HEK293T (cell line): ENCODE data around the gene B3GNT2.
A peak's percentile ranks its signal among the peaks of the same experiment; 100 is the strongest.
"Not testable (repeated sequence)": the region's sequence is repeated elsewhere in the genome, so short reads cannot be mapped to it uniquely, and the experiment has no call there.

Source experiments
- CTCF ChIA-PET: fragments of 350-600 bp; formaldehyde crosslinking; extraction: SDS; loops from one replicate; lab custom pipeline; 2021; ENCODE audit warnings: antibody characterized with exemption, inconsistent platforms; lab: Yijun Ruan, JAX
- POLR2A ChIA-PET: fragments of 350-600 bp; formaldehyde crosslinking; extraction: SDS; loops from one replicate; lab custom pipeline; 2020; ENCODE audit warnings: antibody characterized with exemption, inconsistent platforms; lab: Yijun Ruan, JAX
- DNase-seq: peaks from one replicate; pipeline ENCODE4 v3.0.0; 2012; ENCODE audit warnings: mixed read lengths; ENCODE audit errors: extremely low spot score
- ARNT ChIP-seq: fragments of 450-650 bp; IDR thresholded peaks from 2 replicates; pipeline ENCODE4 v1.6.1; 2017; ENCODE audit warnings: mild to moderate bottlenecking
- BHLHE40 ChIP-seq: fragments of 450-650 bp; IDR thresholded peaks from 2 replicates; pipeline ENCODE4 v1.6.1; 2016; ENCODE audit warnings: mild to moderate bottlenecking, moderate library complexity, borderline replicate concordance
- CTBP1 ChIP-seq: fragments of 450-650 bp; IDR thresholded peaks from 2 replicates; pipeline ENCODE4 v1.6.1; 2016; ENCODE audit warnings: borderline replicate concordance
- ELF4 ChIP-seq: fragments of 450-650 bp; IDR thresholded peaks from 2 replicates; pipeline ENCODE4 v1.6.1; 2017; ENCODE audit warnings: antibody characterized with exemption
- FOXA1 ChIP-seq: fragments of 450-650 bp; IDR thresholded peaks from 2 replicates; pipeline ENCODE4 v1.6.1; 2016; ENCODE audit warnings: mild to moderate bottlenecking
- FOXK2 ChIP-seq: fragments of 450-650 bp; IDR thresholded peaks from 2 replicates; pipeline ENCODE4 v1.6.1; 2016; ENCODE audit warnings: mild to moderate bottlenecking
- FOXM1 ChIP-seq: fragments of 450-650 bp; IDR thresholded peaks from 2 replicates; pipeline ENCODE4 v1.6.1; 2017; ENCODE audit warnings: mild to moderate bottlenecking, borderline replicate concordance
- HDGF ChIP-seq: fragments of 450-650 bp; IDR thresholded peaks from 2 replicates; pipeline ENCODE4 v1.6.1; 2017; ENCODE audit warnings: antibody characterized with exemption, borderline replicate concordance
- L3MBTL2 ChIP-seq: fragments of 450-650 bp; conservative IDR thresholded peaks from 2 replicates; pipeline ENCODE4 v1.6.1; 2016; ENCODE audit warnings: mild to moderate bottlenecking
- LEF1 ChIP-seq: fragments of 450-650 bp; IDR thresholded peaks from 2 replicates; pipeline ENCODE4 v1.6.1; 2017; ENCODE audit warnings: mild to moderate bottlenecking, borderline replicate concordance
- NFRKB ChIP-seq: fragments of 450-650 bp; IDR thresholded peaks from 2 replicates; pipeline ENCODE4 v1.6.1; 2016; ENCODE audit warnings: mild to moderate bottlenecking, moderate library complexity
- SP1 ChIP-seq: fragments of 450-650 bp; IDR thresholded peaks from 2 replicates; pipeline ENCODE4 v1.6.1; 2017
- SUZ12 ChIP-seq: fragments of 450-650 bp; IDR thresholded peaks from 2 replicates; pipeline ENCODE4 v1.6.1; 2016; ENCODE audit warnings: mild to moderate bottlenecking
- TARDBP ChIP-seq: fragments of 450-650 bp; IDR thresholded peaks from 2 replicates; pipeline ENCODE4 v1.6.1; 2016
- ZNF384 ChIP-seq: fragments of 450-650 bp; IDR thresholded peaks from 2 replicates; pipeline ENCODE4 v1.6.1; 2016
- TF ChIP-seq, protein P1 (sequence below): fragments of 450-650 bp; IDR thresholded peaks from 2 replicates; pipeline ENCODE4 v1.6.1; 2016

The B3GNT2 gene

DNA sequence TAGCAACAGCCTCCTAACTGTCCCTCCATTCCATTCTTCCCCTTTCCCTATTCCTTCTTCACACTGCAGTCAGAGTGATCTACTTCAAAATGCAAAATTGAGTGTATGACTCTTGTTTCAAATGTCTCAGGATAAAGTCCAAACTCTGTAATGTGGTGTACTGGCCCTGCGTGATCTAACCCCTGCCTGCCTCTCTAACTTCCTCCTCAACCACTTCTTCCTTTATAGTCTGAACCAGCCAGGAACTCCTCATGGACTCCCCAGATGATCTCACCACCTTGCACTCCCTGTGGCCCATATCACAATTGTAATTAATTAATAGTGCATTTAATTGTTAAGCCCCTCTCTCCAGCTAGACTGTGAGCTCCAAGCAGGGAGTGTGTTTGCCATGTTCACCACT, 3.1 kb upstream of the B3GNT2 start:
- TF ChIP-seq TARDBP = no peak
- no peak for TF ChIP-seq CTBP1
- no peak for TF ChIP-seq BHLHE40
- TF ChIP-seq ELF4 = no peak
- no peak for TF ChIP-seq LEF1
- TF ChIP-seq ZNF384 = no peak
- POLR2A ChIA-PET = no interaction called here
- DNase-seq = no peak
- CTCF ChIA-PET = no interaction called here

- no peak for DNase-seq
- CTCF ChIA-PET = no interaction called here
- POLR2A ChIA-PET = no interaction called here
- no peak for TF ChIP-seq LEF1
- TF ChIP-seq FOXM1 = no peak
- TF ChIP-seq, protein P1, sequence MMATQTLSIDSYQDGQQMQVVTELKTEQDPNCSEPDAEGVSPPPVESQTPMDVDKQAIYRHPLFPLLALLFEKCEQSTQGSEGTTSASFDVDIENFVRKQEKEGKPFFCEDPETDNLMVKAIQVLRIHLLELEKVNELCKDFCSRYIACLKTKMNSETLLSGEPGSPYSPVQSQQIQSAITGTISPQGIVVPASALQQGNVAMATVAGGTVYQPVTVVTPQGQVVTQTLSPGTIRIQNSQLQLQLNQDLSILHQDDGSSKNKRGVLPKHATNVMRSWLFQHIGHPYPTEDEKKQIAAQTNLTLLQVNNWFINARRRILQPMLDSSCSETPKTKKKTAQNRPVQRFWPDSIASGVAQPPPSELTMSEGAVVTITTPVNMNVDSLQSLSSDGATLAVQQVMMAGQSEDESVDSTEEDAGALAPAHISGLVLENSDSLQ = no peak
- TF ChIP-seq L3MBTL2 = no peak
- TF ChIP-seq HDGF = no peak
- no peak for TF ChIP-seq ARNT
- no peak for TF ChIP-seq NFRKB
- TF ChIP-seq SP1 = no peak
- no peak for TF ChIP-seq SUZ12
- TF ChIP-seq FOXA1 = no peak
- no peak for TF ChIP-seq FOXK2
- TF ChIP-seq ZNF384 = no peak
- TF ChIP-seq BHLHE40 = no peak
Measured at GRCh38 chr2:62194558-62195420, 1.1 kb upstream of the B3GNT2 start.

DNA sequence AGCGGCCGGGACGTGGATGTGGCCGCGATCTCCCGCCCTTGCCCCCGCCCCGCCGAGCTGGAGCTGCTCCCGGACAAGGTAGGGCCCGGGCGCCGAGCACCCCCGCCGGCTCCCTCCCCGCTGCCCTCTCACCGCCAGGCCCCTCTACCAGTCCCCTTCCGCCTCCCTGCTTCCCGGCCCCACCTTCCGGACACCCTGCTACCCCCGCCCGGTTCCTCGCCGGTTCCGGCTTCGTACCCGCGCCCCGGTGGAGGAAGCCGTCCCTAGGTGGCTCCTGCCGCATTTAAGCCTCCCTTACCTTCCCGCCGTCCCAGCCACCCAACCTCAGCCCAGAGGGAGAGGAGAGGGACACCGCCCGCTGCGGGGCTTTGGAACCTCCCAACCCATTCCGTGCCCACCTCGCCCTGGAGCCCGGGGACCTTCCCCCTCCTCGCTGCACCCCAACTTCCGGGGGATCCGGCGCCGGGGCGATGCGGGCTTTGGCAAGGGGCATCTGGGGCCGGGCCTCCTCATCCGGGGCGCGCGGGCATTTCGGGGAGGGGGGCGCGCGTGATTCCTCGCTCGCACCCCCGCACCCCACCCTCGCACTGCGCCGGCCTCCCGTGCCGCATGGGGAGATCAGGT, 475 bp downstream of the B3GNT2 start:
- ChIA-PET POLR2A (no interaction called here), CTCF (no interaction called here)
- DNase-seq = no peak
- no peak for TF ChIP-seq CTBP1
- TF ChIP-seq SP1 = no peak
- TF ChIP-seq FOXK2 = no peak
- no peak for TF ChIP-seq NFRKB
- TF ChIP-seq ARNT = no peak
- TF ChIP-seq ZNF384 = no peak

DNA sequence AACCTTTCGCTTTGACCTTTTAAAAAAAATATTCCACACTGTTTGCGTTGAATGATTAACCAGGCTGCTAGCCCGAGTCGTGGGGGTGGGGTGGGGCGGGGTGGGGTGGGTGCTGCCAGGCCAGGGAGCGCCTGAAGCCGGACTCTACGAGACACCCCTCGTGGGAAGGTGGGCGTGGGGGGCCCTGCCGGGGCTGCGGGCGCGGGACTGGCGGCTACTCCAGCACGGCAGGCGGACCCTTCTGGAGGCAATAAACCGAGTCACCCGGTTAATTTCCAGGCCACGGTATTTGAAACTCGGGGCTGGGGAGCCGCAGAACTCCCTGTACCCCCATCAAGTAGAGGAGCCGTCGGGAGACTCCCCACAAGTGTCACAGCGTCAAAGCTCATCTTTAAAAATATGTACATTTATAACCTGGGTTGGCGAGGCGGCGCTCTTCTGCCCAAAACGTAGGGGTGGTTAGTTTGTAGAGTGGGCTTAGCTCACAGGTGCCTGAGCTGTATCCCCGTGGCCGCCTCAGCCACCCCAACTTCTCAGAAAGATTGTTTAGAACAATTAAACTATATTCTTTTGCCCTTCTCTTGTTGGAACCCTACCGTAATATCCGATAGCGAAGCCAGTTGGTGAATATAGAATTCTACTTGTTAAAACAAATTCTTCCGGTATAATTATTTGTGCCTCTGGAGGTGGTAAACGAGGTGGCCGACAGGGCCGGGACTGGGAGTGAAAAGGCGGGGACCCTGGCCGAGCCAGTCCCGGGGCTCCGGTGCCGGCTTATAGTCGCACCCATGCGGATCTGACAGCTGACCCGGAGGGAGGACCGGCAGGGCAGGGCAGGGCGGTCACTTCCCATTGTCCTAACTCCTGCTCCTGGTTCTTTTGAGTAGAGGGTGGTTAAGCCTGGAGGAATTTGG, 1.4 kb downstream of the B3GNT2 start:
- TF ChIP-seq LEF1 = no peak
- TF ChIP-seq L3MBTL2 = no peak
- TF ChIP-seq FOXK2 = no peak
- TF ChIP-seq ELF4 = no peak
- no peak for TF ChIP-seq CTBP1
- no peak for TF ChIP-seq ZNF384
- TF ChIP-seq, protein P1 = no peak
- TF ChIP-seq ARNT = no peak
- CTCF ChIA-PET = no interaction called here
- POLR2A ChIA-PET = no interaction called here
- DNase-seq = peak; percentile 34

DNA sequence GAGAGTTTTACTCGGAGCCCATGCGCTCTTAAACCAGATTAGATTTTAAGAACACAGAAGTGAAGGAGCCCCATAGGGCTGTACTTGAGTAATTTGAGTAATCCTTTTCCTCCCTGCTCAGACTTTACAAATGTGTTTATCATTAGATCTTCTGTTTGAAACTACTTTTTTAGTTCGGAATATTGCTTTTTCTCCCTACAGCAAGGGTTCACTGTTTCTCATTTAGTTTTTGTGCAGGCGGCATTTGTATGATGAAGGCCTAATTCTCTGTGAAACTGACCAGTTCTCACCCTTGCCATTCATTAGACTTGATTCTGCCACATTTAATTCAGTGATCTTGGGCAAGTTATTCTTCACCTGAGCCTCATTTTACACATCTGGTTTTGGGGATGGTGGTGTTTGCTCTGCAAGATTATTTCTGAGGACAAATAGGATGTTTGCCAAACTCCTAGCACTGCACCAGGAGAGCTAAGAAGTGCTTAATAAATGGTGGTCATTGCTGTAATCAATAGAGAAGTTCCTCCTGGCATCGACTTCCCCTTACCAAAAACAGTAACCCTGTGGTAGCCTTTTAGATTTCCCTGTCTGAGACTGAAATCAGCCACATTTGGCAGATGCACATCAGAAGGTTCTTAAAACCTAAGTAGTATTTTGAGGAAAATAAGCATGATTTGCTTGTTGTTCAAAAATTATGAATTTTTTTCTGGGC, 2.2 kb downstream of the B3GNT2 start:
- CTCF ChIA-PET = no interaction called here
- POLR2A ChIA-PET = no interaction called here
- DNase-seq = no peak
- TF ChIP-seq TARDBP (no peak), LEF1 (no peak), BHLHE40 (no peak), HDGF (no peak), SUZ12 (no peak), FOXM1 (no peak), FOXK2 (no peak), ARNT (no peak), L3MBTL2 (no peak), FOXA1 (no peak), ZNF384 (no peak), SP1 (no peak), NFRKB (no peak), CTBP1 (no peak), ELF4 (no peak)
- TF ChIP-seq, protein P1 = no peak

DNA sequence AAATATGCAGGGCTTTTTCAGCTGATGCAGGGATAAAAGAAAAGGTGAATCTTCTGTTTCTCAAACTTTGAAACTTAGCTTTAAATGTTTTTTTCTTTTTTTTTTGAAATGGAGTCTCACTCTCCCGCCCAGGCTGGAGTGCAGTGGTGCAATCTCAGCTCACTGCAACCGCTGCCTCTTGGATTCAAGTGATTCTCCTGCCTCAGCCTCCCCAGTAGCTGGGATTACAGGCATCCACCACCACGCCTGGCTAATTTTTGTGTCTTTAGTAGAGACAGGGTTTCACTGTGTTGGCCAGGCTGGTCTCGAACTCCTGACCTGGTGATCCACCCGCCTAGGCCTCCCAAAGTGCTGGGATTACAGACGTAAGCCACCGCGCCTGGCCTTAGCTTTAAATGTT, 2.9 kb downstream of the B3GNT2 start:
- CTCF ChIA-PET, DNase-seq, POLR2A ChIA-PET: not testable (repeated sequence)
